ENCODE data around the gene RNF224. TPM values are rescaled to one million over a fixed set of nuclear protein-coding genes. Genes with fewer than 3 reads are reported as not detected.

RNF224 gene
- total and polyA plus RNA-seq, 12 donors: 0.06 TPM; not detected in 11

DNA sequence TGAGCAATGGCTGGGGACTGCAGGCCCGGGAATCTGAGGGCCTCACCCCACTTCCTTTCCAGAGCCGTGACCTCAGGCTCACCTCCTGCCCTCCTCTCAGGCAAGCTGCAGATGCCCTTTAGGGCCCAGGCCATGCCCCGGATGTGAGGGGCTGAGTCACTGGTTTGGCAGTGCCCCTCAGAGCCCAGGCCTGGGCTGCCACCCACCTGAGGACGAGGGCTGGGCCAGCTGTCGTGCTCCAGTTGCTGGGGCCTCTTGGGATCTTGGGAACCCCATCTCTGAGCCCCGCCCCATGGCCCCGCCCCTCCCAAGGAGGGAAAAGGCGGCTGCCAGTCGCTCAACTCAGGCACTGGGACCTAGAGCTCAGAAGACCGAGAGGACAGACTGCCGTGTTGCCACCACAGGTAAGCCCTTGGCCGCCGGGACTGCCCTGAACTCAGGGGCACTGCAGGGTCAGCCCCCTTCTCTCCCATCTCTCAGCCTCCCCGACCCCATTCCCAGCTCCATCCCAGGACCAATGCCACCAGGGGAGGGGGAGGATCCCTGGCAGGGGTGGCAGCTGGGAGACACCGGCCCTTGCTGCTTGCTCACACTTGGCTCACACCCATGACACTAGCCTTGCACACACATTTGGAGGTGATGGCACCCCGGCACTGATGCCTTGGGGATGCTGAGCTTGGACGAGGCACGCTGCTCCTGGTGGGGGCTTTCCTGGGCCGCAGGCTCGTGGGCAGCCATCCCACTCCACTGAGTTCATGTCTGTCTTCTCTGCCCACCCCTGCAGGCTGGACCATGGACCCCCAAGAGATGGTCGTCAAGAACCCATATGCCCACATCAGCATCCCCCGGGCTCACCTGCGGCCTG is 2.2 kb upstream of the RNF224 start, which contains the start of gene CYSRT1:
CYSRT1 (plus strand) TSS at position 345 of the 865 bp plus-strand sequence; CDS start at position 793, 448 bp downstream.
- no peak for DNase-seq
- Histone ChIP-seq H3K4me1 (replicated peaks in 1 of 2) (peaks cover 13 to 20% of the 10 kb centered on the region in 2 donors), H3K27ac (peak within 1 kb of the TSS in 2 of 5 donors; percentile 82 to 91), H3K36me3 (replicated peaks in 1 of 2) (no peaks in the 10 kb centered on the region), H3K9me3 (replicated peaks in 1 of 3) (no peaks in the 10 kb centered on the region), H3K4me3 (peak within 1 kb of the TSS in 2 of 4 donors; percentile 77 to 81), H3K27me3 (peaks cover 15% of the 10 kb centered on the region)
- 51 to 65% (median 56%) methylated on average over 3 to 23 of the region's 23 CpGs for WGBS, 4 donors
- TF ChIP-seq, protein P1, sequence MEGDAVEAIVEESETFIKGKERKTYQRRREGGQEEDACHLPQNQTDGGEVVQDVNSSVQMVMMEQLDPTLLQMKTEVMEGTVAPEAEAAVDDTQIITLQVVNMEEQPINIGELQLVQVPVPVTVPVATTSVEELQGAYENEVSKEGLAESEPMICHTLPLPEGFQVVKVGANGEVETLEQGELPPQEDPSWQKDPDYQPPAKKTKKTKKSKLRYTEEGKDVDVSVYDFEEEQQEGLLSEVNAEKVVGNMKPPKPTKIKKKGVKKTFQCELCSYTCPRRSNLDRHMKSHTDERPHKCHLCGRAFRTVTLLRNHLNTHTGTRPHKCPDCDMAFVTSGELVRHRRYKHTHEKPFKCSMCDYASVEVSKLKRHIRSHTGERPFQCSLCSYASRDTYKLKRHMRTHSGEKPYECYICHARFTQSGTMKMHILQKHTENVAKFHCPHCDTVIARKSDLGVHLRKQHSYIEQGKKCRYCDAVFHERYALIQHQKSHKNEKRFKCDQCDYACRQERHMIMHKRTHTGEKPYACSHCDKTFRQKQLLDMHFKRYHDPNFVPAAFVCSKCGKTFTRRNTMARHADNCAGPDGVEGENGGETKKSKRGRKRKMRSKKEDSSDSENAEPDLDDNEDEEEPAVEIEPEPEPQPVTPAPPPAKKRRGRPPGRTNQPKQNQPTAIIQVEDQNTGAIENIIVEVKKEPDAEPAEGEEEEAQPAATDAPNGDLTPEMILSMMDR (IDR thresholded peaks at IDR 0.05): no peak
- no peak for TF ChIP-seq POLR2A (IDR thresholded peaks at IDR 0.05)
- intact Hi-C loops (cut with DNase I): loop anchor here (5.0 kb wide), 1 partner anchor 108 kb away; no protein-coding TSS in a partner anchor

DNA sequence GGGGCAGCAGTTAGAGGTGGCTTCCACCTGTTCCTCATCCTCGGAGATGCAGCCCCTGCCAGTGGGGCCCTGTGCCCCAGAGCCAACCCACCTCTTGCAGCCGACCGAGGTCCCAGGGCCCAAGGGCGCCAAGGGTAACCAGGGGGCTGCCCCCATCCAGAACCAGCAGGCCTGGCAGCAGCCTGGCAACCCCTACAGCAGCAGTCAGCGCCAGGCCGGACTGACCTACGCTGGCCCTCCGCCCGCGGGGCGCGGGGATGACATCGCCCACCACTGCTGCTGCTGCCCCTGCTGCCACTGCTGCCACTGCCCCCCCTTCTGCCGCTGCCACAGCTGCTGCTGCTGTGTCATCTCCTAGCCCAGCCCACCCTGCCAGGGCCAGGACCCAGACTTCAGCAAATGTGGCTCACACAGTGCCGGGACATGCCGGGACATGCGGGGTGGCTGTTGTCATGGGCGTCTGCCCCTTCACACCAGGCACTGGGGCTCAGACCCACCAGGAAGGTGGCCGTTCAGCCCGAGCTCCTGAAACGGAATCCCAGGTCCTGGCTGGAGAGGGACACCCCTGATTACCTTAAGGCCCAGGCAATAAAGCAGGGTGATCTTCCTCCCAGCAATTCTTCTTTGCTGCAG is 1.5 kb upstream of the RNF224 start:
- Histone ChIP-seq H3K36me3 (replicated peaks in 1 of 2) (no peaks in the 10 kb centered on the region), H3K27me3 (peaks cover 22% of the 10 kb centered on the region), H3K4me3 (no peak overlapping the region), H3K9me3 (replicated peaks in 1 of 3) (no peaks in the 10 kb centered on the region), H3K27ac (no peak overlapping the region), H3K4me1 (replicated peaks in 1 of 2) (peaks cover 13 to 20% of the 10 kb centered on the region in 2 donors)
- DNase-seq: no peak
- WGBS, 4 donors: 78 to 84% (median 82%) methylated on average over 17 to 21 of the region's 21 CpGs; no CpG with 5 or more reads in 1 of the 4 donors
- intact Hi-C loops (cut with DNase I): loop anchor here (5.0 kb wide), 1 partner anchor 109 kb away; no protein-coding TSS in a partner anchor
- TF ChIP-seq, protein P1 (IDR thresholded peaks at IDR 0.05): no peak
- no peak for TF ChIP-seq POLR2A (IDR thresholded peaks at IDR 0.05)

DNA sequence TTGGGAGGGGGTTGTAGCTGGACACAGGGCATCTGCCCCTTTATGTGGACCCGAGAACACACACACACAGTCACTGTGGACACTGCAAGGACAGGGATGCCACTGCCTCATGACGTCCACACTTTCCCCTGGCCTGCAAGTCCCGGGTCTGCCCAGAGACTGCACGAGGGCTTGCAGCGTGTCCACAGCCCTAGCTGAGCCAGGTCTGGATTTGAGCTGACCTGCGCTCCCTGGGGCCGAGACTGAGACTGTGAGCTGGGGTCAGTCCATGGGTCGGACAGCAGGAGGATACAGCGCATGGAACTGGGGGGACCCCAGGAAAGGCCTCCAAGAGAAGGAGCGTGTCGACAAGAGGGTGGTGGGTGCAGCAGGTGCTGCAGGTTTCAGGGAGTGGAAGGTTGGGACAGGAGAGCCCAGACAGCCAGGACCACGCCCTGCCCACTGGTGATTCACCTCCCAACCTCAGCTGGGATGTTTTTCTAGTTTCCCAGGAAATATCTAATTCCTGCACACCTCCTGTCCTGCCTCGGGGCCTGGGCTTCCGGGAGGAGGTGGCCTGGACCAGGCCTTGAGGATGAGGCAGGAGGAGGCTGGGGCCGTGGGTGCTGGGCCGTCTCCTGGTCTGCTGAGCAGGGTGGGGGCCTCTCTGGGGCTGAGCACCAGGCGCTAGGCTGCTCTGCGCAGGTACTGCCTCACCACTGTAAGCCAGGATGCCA is 806 bp upstream of the RNF224 start:
- TF ChIP-seq, protein P1 (IDR thresholded peaks at IDR 0.05): no peak
- TF ChIP-seq POLR2A (IDR thresholded peaks at IDR 0.05): no peak
- Histone ChIP-seq H3K27me3 (peaks cover 29% of the 10 kb centered on the region), H3K4me1 (replicated peaks in 1 of 2) (peaks cover 10 to 18% of the 10 kb centered on the region in 2 donors), H3K4me3 (no peak overlapping the region), H3K27ac (no peak overlapping the region), H3K9me3 (replicated peaks in 1 of 3) (no peaks in the 10 kb centered on the region), H3K36me3 (replicated peaks in 1 of 2) (no peaks in the 10 kb centered on the region)
- 60 to 72% (median 67%) methylated on average over 17 to 18 of the region's 18 CpGs for WGBS, 4 donors
- DNase-seq: no peak
- intact Hi-C loops (cut with DNase I): loop anchor here (5.0 kb wide), 1 partner anchor 109 kb away; no protein-coding TSS in a partner anchor

Measured in adrenal gland (tissue), 12 donors.